Measurements from ENCODE around the gene RTN4R.

RTN4R gene

DNA sequence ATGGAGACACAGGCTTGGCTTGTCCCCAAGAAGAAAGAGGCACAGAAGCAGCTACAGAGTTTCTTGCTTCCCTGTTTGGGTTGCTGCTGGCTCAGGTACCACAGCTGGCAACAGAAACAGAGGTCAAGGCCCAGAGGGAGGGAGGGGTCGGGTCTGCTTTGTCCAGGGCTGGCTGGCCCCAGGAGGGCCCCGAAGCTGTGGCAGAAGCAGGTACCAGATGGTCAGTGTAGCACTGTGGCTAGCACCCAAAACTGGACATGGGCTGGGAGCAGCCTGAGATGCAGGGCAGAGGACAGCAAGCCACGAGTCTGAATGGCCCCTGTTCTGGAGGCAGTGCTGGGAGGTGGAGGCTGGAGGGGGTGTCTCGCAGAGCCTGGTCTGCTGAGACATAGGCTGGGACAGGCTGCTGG lies 65.0 kb downstream of the RTN4R start:
- no peak for DNase-seq (ENCODE audit: low spot score)
- no peak for FAIRE-seq

DNA sequence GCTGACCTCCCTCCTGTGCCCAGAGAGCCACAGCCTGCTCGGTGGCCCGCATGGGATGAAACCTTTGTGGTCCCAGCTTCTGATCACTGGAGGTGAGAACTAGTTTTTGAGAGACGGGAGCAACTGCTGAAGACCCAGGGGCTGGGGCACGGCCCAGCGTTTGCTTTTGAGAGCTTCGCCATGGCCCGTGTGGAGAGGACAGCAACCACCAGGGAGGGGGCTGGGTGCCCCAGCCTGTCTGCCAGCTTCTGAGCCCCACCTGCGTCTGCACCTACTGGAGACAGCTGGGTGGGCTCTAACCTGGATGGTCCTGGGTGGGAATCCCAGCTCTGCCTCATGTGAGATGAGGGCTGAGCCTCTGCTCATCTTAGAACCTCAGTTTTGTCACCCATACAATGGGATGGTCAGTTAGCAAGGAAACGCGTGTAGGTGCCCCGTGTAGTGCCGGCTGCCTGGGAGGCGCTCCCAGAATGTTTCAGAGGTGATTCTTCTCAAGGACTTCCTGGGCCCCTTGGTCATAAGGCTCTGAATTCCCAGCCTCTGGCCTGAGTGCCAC lies 66.2 kb downstream of the RTN4R start:
- no peak for DNase-seq (ENCODE audit: low spot score)
- no peak for FAIRE-seq

GRCh38 chr22:20199906-20200305 lies 68.2 kb downstream of the RTN4R start:
- FAIRE-seq: no peak
- DNase-seq (ENCODE audit: low spot score): no peak

DNA sequence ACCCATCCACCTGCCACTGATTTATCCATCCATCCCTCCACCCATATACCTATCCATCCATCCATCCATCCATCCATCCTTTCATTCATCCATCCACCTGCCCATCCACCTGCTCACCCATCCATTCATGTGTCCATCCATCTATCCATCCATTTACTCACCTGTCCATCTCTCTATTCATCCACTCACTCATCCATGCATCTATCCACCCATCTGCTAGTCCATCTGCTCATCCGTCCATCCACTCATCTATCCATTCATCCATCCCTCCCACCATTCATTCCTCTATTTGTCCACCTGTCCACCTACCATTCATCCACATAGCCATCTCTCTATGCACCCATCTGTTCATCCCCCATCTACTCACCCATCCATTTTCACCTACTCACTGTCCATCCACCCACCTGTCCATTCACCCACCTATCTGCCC lies 68.7 kb downstream of the RTN4R start:
- no peak for FAIRE-seq
- DNase-seq (ENCODE audit: low spot score): no peak

GRCh38 chr22:20198557-20199319 lies 69.4 kb downstream of the RTN4R start:
- FAIRE-seq (no peak), DNase-seq (ENCODE audit: low spot score) (no peak)

GRCh38 chr22:20197407-20198030 lies 70.6 kb downstream of the RTN4R start:
- FAIRE-seq: no peak

GRCh38 chr22:20196094-20196842 lies 71.8 kb downstream of the RTN4R start:
- DNase-seq (ENCODE audit: low spot score) (no peak), FAIRE-seq (no peak)

More at GRCh38 chr22:20197407-20198030, 70.6 kb downstream of the RTN4R start:
- no peak for DNase-seq (ENCODE audit: low spot score)

- FAIRE-seq: no peak
- DNase-seq (ENCODE audit: low spot score): no peak
Observed at GRCh38 chr22:20194681-20195593, 73.2 kb downstream of the RTN4R start.

DNA sequence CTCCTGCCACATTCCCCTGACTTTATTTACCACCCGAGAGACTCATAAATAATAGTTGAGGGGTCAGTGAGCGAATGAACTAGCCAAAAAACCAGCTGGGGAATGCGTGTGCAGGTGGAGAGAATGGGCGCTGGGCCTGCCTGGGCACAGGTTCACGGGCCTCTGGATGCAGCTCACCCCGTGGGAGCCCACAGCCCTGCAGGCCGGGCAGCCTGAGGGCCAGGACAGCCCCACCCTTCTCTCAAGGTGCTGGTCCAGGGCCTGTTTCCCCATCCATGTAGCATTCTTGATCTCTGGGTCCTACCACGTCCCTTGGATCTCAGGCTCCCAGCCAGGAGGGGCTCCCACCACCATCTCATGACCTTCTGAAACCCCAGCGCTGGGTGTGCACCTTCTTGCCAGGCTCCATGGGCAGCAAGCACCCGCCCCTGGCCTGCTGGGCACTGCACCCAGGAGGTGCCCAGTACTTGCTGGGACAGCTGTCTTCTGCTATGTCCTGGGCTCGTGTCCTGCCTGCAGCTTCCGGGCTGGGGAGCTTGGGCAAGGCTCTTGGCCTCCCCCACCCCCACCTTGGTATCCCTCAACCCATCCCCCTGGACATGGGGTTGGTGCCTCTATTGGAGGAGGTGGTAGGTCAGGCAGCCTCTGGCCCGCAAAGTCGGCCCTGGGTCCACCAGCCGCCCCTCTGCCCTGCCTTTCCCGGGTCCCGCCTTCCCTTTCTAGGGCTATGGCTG lies 74.2 kb downstream of the RTN4R start:
- DNase-seq (ENCODE audit: low spot score): no peak
- no peak for FAIRE-seq

GRCh38 chr22:20192972-20193760 lies 75.0 kb downstream of the RTN4R start:
- DNase-seq (ENCODE audit: low spot score) (no peak), FAIRE-seq (no peak)

GRCh38 chr22:20192293-20192971 lies 75.7 kb downstream of the RTN4R start:
- FAIRE-seq (no peak), DNase-seq (ENCODE audit: low spot score) (no peak)

DNA sequence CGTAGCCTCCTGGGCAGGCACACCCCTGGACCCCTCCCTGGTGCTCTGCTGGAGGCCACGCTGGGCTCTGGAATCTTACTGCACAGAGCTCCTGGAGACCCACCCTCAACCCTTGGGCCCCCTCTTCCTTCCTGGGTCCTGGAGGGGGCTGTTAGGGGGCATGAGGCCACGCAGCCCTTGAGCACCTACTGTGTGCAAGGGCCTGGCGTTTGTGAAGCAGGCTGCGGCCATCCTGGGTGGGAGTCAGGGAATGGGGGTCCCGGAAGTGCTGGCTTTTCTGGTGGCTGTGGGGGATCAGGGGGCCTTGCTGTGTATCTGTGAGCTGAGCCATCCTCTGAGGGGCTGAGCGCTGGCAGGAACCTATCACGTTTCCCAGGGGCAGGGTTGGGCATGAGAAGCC lies 76.3 kb downstream of the RTN4R start:
- FAIRE-seq (no peak), DNase-seq (ENCODE audit: low spot score) (no peak)

All from RCC 7860 (cell line).